Progenitor cell of endocrine pancreas (in vitro differentiated cells): Measurements from ENCODE around the gene YPEL2. TPM values are rescaled to one million over a fixed set of nuclear protein-coding genes. Genes with fewer than 3 reads are reported as not detected.
"Not testable (repeated sequence)": the region's sequence is repeated elsewhere in the genome, so short reads cannot be mapped to it uniquely, and the experiment has no call there.

Experiments used
- DNase-seq: peaks from one replicate; pipeline ENCODE4 v3.0.0; 2021; ENCODE audit warnings: low spot score; ENCODE audit not compliant: unreplicated experiment
- H3K27ac Mint-ChIP-seq: 2 replicates; pipeline ENCODE4 v1.8.0; 2021; ENCODE audit warnings: mild to moderate bottlenecking, moderate library complexity, mixed read lengths
- H3K27me3 Mint-ChIP-seq: 2 replicates; pipeline ENCODE4 v1.8.0; 2021; ENCODE audit warnings: mixed read lengths
- H3K36me3 Mint-ChIP-seq: 2 replicates; pipeline ENCODE4 v1.8.0; 2022; ENCODE audit warnings: mixed read lengths; ENCODE audit not compliant: insufficient read depth
- H3K4me1 Mint-ChIP-seq: 2 replicates; pipeline ENCODE4 v1.8.0; 2021; ENCODE audit warnings: low read depth, mixed read lengths
- H3K4me3 Mint-ChIP-seq: 2 replicates; pipeline ENCODE4 v1.8.0; 2021; ENCODE audit warnings: low read depth, mild to moderate bottlenecking, moderate library complexity, mixed read lengths
- H3K9me3 Mint-ChIP-seq: 2 replicates; pipeline ENCODE4 v1.8.0; 2021; ENCODE audit warnings: low read depth, mixed read lengths
- CTCF ChIP-seq: fragments of 200-600 bp; sonication (generic); IDR thresholded peaks from one replicate; pipeline ENCODE4 v1.5.0; 2021; ENCODE audit warnings: antibody characterized with exemption, mild to moderate bottlenecking; ENCODE audit not compliant: unreplicated experiment
- long read RNA-seq: library from polyadenylated mRNA; unstranded; transcript quantifications from one replicate; pipeline ENCODE4 v2.0.0, GENCODE V29; 2020
- total RNA-seq: library from RNA; stranded (reverse); gene quantifications from 2 replicates; pipeline ENCODE4 v1.2.1, GENCODE V29; 2021

The YPEL2 gene
- 39.9 and 40.8 TPM in 2 replicates for total RNA-seq
- long read RNA-seq, full-length matches to known transcripts = 28 of 40 reads
- long read RNA-seq, partial matches to known transcripts = 0 of 40 reads
- long read RNA-seq, other reads (novel, unspliced or antisense) = 12 of 40 reads

DNA sequence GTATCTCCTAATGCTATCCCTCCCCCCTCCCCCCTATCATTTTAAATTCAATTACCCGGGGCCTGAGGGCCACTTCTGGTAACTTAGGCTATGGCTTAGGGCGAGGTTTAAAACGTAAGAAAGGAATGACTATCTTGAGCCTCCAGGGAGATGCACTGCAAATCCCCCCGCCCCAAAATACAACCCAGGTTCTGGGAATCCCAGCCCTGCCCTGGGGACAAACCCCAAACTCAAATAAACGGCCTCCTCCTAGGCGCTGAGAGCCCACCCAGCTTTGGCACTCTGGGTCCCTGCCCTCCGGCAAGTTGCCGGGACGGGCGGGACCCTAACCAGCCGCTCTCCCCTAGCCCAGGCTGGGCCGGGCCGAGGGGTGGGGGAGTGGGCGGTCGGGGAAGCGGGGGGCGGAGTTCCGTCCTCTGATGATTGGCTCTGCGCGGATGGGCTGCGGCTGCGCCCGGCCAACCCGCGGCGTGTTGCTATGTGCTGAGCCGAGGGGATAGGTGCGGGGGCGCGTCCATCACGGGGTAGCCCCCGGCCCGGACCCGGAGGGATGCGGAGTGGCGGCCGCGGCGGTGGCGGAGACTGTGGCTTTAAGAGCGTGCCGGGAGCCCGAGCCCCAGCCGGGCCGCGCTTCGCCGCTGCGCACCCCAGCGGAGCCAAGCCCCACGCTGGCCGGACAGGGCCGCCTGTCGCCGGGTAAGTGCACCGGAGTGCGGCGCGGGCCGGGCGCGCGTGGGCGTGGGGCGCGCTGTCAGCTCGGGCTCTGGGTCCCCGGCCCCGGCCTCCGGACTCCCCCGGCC, at the start of gene YPEL2:
Gene YPEL2 (plus strand): TSS at position 527 of the 800 bp plus-strand sequence. CDS start 21,755 bp downstream, outside the sequence.
- DNase-seq = peak; percentile 96
- H3K27me3 Mint-ChIP-seq = no peaks in the 10 kb centered on the region
- no peaks in the 10 kb centered on the region for H3K9me3 Mint-ChIP-seq
- no peak for TF ChIP-seq CTCF
- H3K36me3 Mint-ChIP-seq = no peaks in the 10 kb centered on the region
- H3K4me3 Mint-ChIP-seq = peak within 1 kb of the TSS; percentile 96
- peak within 1 kb of the TSS; percentile 96 for H3K27ac Mint-ChIP-seq
- peaks cover 62% of the 10 kb centered on the region for H3K4me1 Mint-ChIP-seq

DNA sequence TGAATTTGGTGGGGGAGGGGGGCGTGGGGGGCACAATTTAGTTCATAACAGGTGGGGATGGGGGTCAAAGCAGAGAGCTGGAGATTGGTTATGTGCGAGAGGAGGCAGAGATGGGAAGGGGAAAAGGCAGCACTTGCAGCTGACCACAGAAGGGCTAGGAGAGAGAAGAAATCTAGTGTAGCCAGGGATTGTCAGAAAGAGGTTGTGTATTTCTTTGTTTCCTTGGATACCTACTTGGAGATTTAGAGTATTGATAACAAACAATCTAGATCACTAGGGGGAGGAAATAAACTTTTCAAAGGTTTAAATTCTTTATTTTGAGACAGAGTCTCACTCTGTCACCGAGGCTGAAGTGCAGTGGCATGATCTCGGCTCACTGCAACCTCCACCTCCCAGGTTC, 47.1 kb upstream of the YPEL2 start:
- DNase-seq = no peak
- peaks cover 8% of the 10 kb centered on the region for H3K36me3 Mint-ChIP-seq
- TF ChIP-seq CTCF = no peak
- no peaks in the 10 kb centered on the region for H3K9me3 Mint-ChIP-seq
- H3K4me1 Mint-ChIP-seq = no peaks in the 10 kb centered on the region
- no peak overlapping the region for H3K4me3 Mint-ChIP-seq
- H3K27me3 Mint-ChIP-seq = no peaks in the 10 kb centered on the region
- H3K27ac Mint-ChIP-seq = no peak overlapping the region

DNA sequence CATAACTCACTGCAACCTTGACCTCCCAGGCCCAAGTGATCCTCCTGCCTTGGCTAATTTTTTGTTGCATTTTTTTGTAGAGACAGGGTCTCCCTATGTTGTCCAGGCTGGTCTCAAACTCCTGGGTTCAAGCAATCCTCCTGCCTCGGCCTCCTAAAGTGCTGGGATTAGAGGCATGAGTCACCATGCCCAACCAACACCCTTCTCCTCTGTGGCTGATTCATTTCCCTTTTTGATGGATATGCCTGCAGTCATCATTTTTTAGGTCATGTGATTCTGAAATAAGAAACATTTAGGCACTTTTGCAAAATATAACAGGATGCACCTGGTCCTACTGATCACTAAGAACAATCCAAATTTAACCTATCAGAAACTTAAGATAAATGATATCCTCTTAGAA, 44.0 kb upstream of the YPEL2 start:
- no peak for DNase-seq
- Mint-ChIP-seq H3K4me3 (no peak overlapping the region), H3K27me3 (no peaks in the 10 kb centered on the region), H3K9me3 (no peaks in the 10 kb centered on the region), H3K4me1 (peaks cover 19% of the 10 kb centered on the region), H3K36me3 (no peaks in the 10 kb centered on the region), H3K27ac (no peak overlapping the region)
- TF ChIP-seq CTCF = no peak

DNA sequence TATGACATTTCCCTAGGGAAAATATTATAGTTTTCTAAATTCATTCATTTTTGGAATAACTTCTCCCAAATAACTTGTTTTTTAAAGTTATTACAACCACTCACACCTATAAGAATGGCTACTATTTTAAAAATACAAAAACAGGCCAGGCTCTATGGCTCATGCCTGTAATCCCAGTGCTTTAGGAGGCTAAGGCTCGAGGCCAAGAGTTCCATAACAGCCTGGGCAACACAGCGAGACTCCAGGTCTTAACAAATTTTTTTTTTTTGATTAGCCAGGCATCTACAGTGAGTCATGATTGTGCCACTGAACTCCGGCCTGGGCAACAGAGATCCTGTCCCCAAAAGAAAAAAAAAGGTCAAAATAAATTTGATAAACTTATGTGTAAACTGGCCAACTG, 43.6 kb upstream of the YPEL2 start:
- TF ChIP-seq CTCF = no peak
- no peaks in the 10 kb centered on the region for H3K27me3 Mint-ChIP-seq
- H3K4me3 Mint-ChIP-seq = no peak overlapping the region
- H3K9me3 Mint-ChIP-seq = no peaks in the 10 kb centered on the region
- H3K4me1 Mint-ChIP-seq = peaks cover 19% of the 10 kb centered on the region
- no peak overlapping the region for H3K27ac Mint-ChIP-seq
- DNase-seq = no peak
- no peaks in the 10 kb centered on the region for H3K36me3 Mint-ChIP-seq

- Mint-ChIP-seq H3K27me3 (no peaks in the 10 kb centered on the region), H3K27ac (peak overlapping the region; percentile 98), H3K9me3 (no peaks in the 10 kb centered on the region), H3K4me3 (no peak overlapping the region), H3K36me3 (no peaks in the 10 kb centered on the region), H3K4me1 (peaks cover 19% of the 10 kb centered on the region)
- no peak for DNase-seq
- TF ChIP-seq CTCF = no peak
Measured at GRCh38 chr17:59289981-59290301, 41.5 kb upstream of the YPEL2 start.

DNA sequence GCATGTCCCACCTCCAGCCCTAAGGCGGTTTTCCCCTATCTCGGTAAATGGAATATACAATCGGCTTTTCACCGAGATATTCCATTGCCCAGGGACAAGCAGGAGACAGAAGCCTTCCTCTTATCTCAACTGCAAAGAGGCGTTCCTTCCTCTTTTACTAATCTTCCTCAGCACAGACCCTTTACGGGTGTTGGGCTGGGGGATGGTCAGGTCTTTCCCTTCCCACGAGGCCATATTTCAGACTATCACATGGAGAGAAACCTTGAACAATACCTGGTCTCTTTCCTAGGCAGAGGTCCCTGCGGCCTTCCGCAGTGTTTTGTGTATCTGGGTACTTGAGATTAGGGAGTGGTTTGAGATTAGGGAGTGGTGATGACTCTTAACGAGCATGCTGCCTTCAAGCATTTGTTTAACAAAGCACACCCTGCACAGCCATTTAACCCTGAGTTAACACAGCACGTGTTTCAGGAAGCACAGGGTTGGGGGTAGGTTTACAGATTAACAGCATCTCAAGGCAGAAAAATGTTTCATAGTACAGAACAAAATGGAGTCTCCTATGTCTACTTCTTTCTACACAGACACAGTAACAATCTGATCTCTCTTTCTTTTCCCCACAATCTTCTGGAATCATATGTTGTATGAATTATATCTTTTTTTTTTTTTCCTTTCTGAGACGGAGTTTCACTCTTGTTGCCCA, 41.0 kb upstream of the YPEL2 start:
- not testable (repeated sequence) for H3K27me3 Mint-ChIP-seq, H3K9me3 Mint-ChIP-seq, H3K36me3 Mint-ChIP-seq, DNase-seq, H3K4me3 Mint-ChIP-seq
- peak overlapping the region; percentile 98 for H3K27ac Mint-ChIP-seq
- H3K4me1 Mint-ChIP-seq = peaks cover 20% of the 10 kb centered on the region
